ENCODE data around the gene ADAMTS2.

Gene ADAMTS2

GRCh38 chr5:179264053-179264782 is 81.0 kb downstream of the ADAMTS2 start:
- no peak overlapping the region for H3K4me3 ChIP-seq (ENCODE audit: low read length)
- no peak for DNase-seq (ENCODE audit: low read depth, low spot score)

DNA sequence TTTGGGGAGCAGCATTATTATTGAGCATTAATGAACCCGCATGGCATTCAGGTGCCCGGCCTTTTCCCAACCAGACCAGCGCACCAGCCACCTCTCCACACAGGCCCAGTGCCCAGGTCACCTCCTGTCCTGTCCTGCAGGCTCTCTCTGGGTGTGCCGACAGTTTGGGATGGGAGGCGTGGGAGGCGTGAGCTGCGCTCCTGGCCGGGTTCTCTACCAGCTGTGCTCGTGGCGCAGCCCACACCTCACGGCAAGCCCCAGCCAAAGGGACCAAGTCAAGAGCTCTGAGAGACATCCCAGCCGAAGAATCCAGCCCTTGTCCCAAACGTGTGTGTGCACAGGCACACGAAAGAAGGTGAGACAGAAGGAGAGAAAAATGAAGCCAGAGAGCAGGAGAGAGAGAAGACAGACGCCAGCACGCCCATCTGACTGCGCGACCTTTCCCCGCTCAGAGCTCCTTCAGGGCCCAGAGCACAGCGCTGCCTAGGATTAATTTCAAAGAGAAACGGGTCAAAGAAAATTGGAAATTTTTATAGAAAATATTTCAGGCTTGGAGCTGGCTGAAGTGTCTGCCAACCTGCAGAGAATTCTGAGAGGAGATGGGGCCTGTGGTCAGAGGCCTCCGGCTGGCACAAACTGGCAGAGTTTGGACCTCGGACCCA is 81.7 kb downstream of the ADAMTS2 start:
- H3K4me3 ChIP-seq (ENCODE audit: low read length) = no peak overlapping the region
- DNase-seq (ENCODE audit: low read depth, low spot score) = no peak

DNA sequence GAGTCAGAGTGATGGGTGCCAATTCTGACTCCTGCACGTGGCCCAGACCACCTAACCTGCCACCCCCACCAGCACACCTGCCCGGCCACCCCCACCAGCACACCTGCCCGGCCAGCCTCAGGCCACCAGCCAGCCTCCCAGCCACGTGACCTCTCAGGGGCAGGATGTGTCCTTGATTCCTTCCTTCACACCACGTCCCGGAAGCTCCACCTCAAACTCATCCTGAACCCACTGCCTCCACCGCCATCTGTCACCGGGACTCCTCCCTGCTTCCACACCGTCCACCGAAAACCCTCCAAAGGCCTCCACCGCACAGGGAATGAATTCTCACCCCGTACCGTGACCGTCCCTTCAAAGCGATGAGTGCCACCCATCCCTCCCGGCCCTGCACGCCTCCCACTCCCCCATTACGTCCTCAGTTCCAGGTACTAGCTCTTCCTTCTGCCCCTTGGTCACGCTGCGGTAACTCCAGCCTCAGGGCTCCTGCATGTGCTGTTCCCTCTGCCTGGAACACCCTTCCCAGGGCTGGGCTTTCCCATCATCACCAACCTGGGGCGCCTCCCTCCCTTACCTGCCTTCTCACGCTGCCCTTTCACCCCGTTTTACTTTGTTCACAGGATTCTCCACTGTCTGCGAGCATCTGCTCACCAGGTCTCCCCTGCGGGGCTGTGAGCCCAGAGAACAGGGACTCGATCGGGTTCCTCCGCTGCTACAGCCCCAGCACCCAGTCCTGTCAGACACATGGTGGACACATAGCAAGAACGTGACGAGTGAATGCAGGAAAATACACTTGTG is 82.9 kb downstream of the ADAMTS2 start:
- no peak for DNase-seq (ENCODE audit: low read depth, low spot score)

DNA sequence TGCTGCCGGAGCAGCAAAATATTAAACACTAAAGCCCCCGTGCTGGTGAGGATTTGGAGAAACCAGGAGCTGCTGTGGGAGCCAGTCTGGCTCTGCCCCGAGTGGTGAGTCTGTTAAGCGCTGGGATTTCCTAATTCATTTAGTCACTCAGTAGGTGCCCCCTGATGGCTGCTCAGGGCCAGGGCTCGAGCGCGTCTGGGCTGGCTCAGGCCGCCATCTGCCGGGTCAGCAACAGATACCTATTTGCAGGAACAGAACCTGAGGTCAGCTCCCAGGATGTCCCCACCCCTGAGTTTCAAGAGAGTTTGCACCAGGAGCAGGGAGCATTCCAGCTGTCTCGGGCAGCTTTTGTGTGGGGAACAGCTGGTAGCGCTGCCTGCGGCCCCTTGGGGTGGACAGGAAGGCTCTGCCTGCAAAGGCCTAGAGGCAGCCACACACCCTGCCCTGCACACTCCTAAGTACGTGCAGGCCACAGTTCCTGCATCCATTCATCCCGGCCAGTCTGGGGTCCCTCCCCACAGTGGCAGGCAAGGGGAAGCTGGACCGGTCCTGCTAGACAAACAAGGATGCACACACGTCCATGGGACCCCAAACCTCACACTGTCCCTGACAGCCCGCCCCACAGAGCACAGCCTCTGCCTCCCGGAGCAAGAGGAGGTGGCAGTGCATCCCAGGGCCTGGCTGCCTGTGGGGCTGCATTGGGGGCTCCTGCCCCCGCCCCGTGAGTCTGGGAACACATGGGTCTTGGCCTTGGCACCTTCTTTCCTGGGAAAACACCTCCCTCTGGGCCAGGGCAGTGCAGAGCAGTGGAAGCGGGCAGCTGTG is 83.7 kb downstream of the ADAMTS2 start:
- no peak for DNase-seq (ENCODE audit: low read depth, low spot score)

More for the DNA sequence above, 82.9 kb downstream of the ADAMTS2 start:
- no peak overlapping the region for H3K4me3 ChIP-seq (ENCODE audit: low read length)

DNA sequence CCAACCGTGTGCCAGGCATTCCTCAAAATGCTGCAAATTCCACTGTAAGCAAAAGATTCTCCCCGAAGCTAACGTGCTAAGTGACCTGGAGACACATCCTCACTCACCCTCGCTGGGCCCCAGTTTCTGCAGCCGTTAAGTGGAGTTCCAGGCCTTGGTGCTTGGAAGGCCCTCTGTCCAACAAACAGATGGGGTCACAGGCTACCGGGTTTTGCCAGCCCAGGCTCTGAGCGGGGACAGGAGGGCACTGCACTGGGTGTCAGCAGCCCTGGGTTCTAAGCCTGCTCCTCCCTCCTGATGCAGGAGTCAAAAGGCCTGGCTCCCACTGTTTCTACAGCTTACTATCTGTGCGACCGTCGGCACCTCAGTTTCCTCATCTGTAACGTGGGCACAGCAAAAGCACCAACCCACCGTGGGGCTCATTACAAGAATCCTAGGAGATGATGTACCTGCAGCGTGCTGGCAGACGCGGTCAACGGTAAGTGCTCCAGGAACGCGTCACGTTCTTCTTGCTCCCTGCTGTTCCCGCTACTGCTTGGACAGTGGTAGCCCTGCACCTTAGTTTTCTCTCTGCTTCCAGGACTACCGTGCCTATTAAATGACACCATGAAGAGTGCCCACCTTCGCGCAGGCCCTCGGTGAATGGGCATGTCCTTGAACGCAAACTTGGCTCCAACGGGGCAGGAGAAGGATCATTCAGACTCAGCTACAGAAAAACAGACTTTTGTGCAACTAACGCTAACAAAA is 84.8 kb downstream of the ADAMTS2 start:
- H3K4me3 ChIP-seq (ENCODE audit: low read length) = no peak overlapping the region
- DNase-seq (ENCODE audit: low read depth, low spot score) = no peak

More for the DNA sequence above, 83.7 kb downstream of the ADAMTS2 start:
- H3K4me3 ChIP-seq (ENCODE audit: low read length) = no peak overlapping the region

DNA sequence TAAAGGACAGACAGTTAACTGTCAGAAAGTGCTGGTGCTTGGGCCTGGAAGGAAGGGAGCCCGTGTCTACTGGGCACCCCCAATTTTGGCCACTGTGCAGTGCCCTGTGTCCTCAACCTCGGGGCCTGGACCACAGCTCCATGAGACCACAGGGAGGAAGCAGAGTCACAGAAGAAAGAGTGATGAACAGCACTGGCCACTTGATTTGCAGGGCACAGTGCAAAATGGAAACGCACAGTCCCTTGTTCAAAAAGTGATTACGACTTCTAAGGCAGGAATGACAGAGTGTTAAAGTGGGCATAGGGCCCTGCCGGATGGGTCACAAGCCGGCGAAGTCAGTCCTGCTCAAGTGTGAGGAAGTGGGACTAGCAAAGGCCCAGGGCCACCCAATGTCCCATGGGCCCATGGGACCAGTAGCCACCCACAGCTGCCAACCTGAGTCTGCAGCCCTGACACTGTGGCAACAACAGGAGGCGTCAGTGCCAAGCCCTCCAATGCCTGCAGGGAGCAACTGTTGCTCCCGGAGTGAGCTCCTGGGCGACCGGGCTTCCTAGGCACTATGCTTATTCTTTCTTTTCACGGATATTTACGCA is 85.4 kb downstream of the ADAMTS2 start:
- no peak for DNase-seq (ENCODE audit: low read depth, low spot score)
- no peak overlapping the region for H3K4me3 ChIP-seq (ENCODE audit: low read length)

DNA sequence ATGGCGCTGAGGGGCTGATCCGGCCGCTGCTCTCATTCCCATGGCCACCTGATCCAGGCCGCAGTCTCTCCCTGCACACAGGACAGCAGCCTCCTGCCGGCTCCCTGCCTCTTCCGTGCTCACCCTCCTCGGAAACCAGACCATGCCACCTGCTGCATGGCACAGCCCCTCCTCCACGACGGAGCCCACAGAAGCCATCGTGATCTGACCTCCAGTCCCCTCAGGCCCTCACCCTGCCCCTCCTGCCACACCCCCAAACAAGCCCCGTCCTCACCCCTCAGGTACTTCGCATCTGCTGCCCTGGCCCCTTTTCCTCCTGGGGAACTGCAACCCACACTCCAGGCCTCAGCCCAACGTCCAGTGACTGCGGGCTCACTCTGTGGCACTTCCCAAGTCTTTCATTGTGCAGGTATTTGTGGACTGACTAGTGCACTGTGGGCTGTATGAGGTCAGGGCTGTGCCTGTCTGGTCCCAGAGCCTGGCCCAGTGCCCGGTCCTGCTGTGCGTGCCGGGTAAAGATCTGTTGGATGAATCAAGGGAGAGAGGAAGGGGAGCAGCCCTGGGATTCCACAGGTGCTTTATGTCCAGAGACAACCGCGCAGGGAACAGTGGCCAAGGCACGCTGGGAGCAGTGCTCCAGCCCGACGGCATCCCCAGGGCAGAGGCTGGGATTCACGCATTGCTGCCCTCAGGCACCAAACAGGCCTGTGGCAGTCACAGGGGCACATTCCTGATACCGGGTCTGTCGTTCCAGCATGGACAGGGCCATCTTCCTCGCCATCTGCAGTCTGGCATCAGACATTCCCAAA is 86.1 kb downstream of the ADAMTS2 start:
- no peak overlapping the region for H3K4me3 ChIP-seq (ENCODE audit: low read length)
- DNase-seq (ENCODE audit: low read depth, low spot score) = no peak

DNA sequence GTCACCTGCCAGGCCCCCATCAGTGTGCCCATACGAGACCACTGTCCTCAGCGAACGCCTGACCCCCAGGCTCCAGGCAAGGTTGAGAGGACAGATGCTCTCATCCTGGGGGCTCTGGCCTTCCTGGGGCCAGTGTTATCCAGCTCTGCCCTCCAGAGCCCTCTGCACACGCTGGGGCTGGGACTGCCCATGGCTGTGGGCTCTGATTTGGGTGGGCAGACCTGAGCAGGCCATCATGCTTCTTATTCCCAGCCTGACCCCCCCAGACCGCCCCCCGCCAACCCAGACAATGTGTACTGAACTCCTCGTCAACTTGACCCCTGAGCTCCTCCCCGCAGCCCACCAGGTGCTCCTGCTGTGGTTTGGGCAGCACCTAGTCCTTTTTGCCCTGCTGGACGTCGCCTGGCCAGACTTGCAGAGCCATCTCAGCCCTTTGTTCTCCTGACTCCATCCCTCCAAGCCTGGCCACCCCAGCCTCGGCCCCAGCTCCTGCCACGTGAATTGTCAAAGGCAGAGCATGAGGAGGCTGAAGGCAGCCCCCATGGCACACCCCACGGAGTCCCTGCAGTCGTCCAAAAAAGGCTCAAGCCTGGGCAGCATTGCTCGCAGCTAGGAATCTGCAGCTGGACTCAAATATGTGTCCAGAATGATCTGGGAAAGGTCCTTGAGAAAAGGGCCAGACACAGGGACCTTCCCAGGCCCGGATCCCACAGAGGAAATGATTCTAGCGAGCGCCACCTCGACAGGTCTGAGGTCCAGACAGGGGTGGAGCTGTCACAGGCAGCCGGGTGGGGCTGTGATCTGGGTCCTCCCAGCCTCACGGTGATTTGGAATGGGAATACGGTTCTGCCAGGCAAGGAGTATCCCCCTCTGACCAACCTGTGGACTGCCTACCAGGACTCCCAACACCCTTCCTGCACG is 87.0 kb downstream of the ADAMTS2 start:
- no peak overlapping the region for H3K4me3 ChIP-seq (ENCODE audit: low read length)
- DNase-seq (ENCODE audit: low read depth, low spot score) = no peak

GRCh38 chr5:179257176-179257682 is 88.0 kb downstream of the ADAMTS2 start:
- DNase-seq (ENCODE audit: low read depth, low spot score) = no peak
- H3K4me3 ChIP-seq (ENCODE audit: low read length) = no peak overlapping the region

GRCh38 chr5:179256328-179257175 is 88.7 kb downstream of the ADAMTS2 start:
- no peak overlapping the region for H3K4me3 ChIP-seq (ENCODE audit: low read length)
- no peak for DNase-seq (ENCODE audit: low read depth, low spot score)

DNA sequence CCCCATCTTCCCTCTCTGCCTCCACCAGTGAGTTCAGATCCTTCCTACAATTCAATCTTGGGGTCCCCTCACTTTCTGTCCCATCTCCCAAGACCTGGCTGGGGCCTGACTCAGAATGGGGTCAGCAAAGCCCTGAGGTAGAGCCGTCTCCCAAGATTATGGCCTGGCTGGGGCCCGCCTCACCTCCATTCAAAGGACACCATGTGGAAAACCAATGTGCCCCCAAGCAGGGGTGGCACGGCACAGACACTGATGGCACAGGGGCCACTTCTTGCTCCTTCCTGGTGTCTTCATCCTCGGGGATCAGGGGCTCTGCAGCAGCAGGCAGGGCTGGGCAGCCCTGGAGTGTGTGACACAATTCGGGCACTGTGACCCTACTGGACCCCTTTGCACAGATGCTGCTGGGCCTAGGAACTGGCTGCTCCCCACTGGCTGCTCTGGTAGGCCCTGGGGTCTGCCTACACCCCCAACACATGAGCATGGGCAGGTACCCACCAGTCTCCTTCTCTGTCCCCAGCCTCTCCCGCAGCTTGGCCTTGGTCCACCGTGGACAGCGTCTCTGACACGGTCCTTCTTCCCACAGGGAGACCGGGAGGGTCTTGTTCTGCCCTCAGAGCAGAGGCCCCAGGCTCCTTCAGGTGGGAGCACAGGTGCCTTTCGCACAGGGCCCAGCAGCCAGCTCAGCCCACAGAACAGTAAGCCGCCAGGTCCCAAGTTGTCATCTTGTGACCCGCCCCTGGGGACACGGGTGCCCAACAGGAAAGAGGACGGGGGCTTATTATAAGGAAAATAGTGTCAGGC is 89.5 kb downstream of the ADAMTS2 start:
- H3K4me3 ChIP-seq (ENCODE audit: low read length) = no peak overlapping the region
- no peak for DNase-seq (ENCODE audit: low read depth, low spot score)

DNA sequence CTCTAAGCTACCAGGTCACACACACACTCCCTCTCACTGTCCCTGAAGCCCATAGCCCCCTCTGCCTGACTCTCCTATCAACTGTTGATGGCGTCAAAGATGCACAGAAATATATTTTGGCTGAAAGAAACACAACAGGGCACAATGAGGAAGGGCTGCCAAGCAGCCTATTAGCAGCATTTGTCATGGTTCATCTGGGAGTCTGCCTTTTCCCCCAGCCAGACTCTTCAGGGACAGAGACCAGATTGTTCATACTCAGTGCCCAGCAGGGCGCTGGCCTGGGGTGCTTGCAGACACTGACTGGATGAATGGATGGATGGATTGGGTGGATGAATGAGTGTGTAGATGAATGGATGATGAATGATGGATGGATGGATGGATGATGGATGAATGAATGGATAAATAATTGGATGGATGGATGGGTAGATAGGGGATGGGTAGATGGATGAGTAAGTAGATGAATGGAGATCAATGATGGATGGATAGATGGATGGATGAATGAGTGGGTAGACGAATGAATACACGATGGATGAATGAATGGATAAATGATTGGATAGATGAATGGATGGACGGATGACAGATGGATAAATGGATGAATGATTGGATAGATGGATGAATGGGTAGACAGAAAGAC is 90.5 kb downstream of the ADAMTS2 start:
- DNase-seq (ENCODE audit: low read depth, low spot score) = no peak
- no peak overlapping the region for H3K4me3 ChIP-seq (ENCODE audit: low read length)

GRCh38 chr5:179253730-179254129 is 91.5 kb downstream of the ADAMTS2 start:
- no peak overlapping the region for H3K4me3 ChIP-seq (ENCODE audit: low read length)
- DNase-seq (ENCODE audit: low read depth, low spot score) = no peak

GRCh38 chr5:179251276-179251969 is 93.8 kb downstream of the ADAMTS2 start:
- DNase-seq (ENCODE audit: low read depth, low spot score) = no peak
- H3K4me3 ChIP-seq (ENCODE audit: low read length) = no peak overlapping the region
